ENCODE measurements around the gene CDRT15. TPM values are rescaled to one million over a fixed set of nuclear protein-coding genes. Genes with fewer than 3 reads are reported as not detected.
"Not testable (repeated sequence)": the region's sequence is repeated elsewhere in the genome, so short reads cannot be mapped to it uniquely, and the experiment has no call there.

CDRT15 gene
- polyA plus RNA-seq, 4 donors: 0.34 to 1.3 (median 1.1) TPM; not detected in 1

DNA sequence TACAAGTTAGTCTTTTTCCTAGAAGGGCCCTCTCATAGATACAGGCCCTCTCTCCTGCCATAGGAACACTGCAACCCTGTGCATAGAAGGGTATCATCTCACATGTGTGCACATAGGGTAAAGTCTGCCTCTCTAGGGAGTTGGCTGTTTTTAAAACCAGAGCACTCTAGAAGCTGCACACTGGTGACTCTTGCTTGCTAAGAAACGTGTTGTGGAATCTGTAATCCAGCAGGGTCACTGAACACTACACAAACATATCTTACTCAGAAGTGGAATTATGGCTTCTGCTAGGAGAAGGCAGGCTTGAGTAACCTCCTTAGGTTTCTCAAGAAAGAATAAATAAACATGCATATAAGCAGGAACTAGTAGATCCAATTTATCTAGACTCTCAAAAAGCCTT lies 45.9 kb downstream of the CDRT15 start:
- DNase-seq (ENCODE audit: low read depth in 4 of 4, low spot score in 2 of 4): not testable (repeated sequence)

GRCh38 chr17:14186443-14186842 lies 50.2 kb downstream of the CDRT15 start:
- DNase-seq (ENCODE audit: low read depth in 4 of 4, low spot score in 2 of 4): not testable (repeated sequence)

Other genes with a start within 250 kb of the CDRT15 start
- gene COX10, start 167.4 kb downstream of the CDRT15 start, polyA plus RNA-seq (ENCODE audit: insufficient read length in 4 of 4): 10 to 100 TPM; 16.6 to 18.1 (median 17.1) TPM
- gene HS3ST3B1, start 64.2 kb upstream of the CDRT15 start, polyA plus RNA-seq (ENCODE audit: insufficient read length in 4 of 4): 10 to 100 TPM; 21.1 to 30.7 (median 26.9) TPM

All from left renal cortex interstitium (tissue), 4 donors.